Chondrocyte (in vitro differentiated cells): ENCODE data around the gene KRT7. TPM values are rescaled to one million over a fixed set of nuclear protein-coding genes. Genes with fewer than 3 reads are reported as not detected.
A peak's percentile ranks its signal among the peaks of the same experiment; 100 is the strongest.

ENCODE experiments used
- DNase-seq: peaks from one replicate; pipeline ENCODE4 v3.0.0; 2021; ENCODE audit warnings: mixed read lengths, low spot score
- H3K27ac Mint-ChIP-seq: one replicate; pipeline ENCODE4 v1.8.0; 2021; ENCODE audit warnings: mild to moderate bottlenecking, moderate library complexity, mixed read lengths; ENCODE audit not compliant: unreplicated experiment
- H3K27me3 Mint-ChIP-seq: 2 replicates; pipeline ENCODE4 v1.8.0; 2021; ENCODE audit warnings: low read depth, mixed read lengths
- H3K36me3 Mint-ChIP-seq: 2 replicates; pipeline ENCODE4 v1.8.0; 2021; ENCODE audit warnings: low read depth, mixed read lengths
- H3K4me1 Mint-ChIP-seq: 2 replicates; pipeline ENCODE4 v1.8.0; 2021; ENCODE audit warnings: low read depth, mild to moderate bottlenecking, mixed read lengths
- H3K4me3 Mint-ChIP-seq: one replicate; pipeline ENCODE4 v1.8.0; 2021; ENCODE audit warnings: mild to moderate bottlenecking, moderate library complexity, mixed read lengths; ENCODE audit not compliant: unreplicated experiment
- H3K9me3 Mint-ChIP-seq: 2 replicates; pipeline ENCODE4 v1.8.0; 2021; ENCODE audit warnings: low read depth, mixed read lengths
- total RNA-seq: library from RNA; stranded (reverse); gene quantifications from 3 replicates; pipeline ENCODE4 v1.2.1, GENCODE V29; 2021
- TF ChIP-seq, protein P1 (sequence below): fragments of 200-600 bp; sonication (generic); IDR thresholded peaks from 2 replicates; pipeline ENCODE4 v1.5.0; 2021; ENCODE audit warnings: antibody characterized with exemption, mild to moderate bottlenecking, moderate library complexity

KRT7 gene
- total RNA-seq, 1 donor from 2014 or later, result 266 TPM

DNA sequence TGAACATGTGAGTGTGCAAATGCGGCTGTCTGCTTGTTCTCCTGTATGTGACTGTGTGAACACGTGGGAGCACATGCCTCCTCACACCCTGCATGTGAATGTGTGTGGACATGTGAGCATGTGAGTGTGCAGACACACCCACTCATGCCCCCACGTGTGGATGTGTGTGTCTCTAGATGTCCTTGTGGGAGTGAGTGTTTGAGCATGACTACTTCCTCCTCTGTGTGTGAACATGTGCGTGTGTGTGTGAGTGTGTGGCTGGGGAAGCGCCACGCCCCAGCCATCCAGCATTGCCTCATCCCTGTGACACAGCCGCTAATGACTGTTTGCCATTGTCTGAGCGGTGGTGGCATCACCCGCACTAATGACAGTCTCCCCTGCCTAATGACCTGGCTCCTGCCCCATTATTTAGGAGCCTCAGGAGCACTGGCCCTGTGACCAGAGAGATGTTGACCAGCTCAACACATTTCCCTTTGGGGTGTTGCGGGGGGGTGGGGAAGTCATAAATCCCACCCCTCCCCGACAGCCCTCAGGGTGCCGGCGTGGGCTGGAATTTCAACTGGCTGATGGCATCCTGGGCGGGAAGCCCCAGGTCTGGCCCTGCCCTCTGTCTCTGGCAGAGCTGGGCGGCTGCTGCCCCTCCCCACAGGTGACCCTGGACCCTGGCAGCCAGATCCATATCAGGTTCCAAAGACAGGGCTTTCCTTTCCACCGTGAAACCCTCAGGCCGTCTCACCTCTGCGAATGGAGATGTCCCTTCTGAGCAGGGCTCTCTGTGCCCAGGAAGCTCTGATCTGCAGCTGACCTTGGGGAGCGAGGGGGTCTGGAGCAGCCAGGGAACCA lies 29.7 kb upstream of the KRT7 start:
- Mint-ChIP-seq H3K4me3 (no peak overlapping the region), H3K27ac (peak overlapping the region; percentile 80), H3K27me3 (no peaks in the 10 kb centered on the region), H3K36me3 (no peaks in the 10 kb centered on the region), H3K9me3 (no peaks in the 10 kb centered on the region), H3K4me1 (peaks cover 71% of the 10 kb centered on the region)
- peak; percentile 68 for DNase-seq
- TF ChIP-seq, protein P1, sequence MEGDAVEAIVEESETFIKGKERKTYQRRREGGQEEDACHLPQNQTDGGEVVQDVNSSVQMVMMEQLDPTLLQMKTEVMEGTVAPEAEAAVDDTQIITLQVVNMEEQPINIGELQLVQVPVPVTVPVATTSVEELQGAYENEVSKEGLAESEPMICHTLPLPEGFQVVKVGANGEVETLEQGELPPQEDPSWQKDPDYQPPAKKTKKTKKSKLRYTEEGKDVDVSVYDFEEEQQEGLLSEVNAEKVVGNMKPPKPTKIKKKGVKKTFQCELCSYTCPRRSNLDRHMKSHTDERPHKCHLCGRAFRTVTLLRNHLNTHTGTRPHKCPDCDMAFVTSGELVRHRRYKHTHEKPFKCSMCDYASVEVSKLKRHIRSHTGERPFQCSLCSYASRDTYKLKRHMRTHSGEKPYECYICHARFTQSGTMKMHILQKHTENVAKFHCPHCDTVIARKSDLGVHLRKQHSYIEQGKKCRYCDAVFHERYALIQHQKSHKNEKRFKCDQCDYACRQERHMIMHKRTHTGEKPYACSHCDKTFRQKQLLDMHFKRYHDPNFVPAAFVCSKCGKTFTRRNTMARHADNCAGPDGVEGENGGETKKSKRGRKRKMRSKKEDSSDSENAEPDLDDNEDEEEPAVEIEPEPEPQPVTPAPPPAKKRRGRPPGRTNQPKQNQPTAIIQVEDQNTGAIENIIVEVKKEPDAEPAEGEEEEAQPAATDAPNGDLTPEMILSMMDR, result no peak

DNA sequence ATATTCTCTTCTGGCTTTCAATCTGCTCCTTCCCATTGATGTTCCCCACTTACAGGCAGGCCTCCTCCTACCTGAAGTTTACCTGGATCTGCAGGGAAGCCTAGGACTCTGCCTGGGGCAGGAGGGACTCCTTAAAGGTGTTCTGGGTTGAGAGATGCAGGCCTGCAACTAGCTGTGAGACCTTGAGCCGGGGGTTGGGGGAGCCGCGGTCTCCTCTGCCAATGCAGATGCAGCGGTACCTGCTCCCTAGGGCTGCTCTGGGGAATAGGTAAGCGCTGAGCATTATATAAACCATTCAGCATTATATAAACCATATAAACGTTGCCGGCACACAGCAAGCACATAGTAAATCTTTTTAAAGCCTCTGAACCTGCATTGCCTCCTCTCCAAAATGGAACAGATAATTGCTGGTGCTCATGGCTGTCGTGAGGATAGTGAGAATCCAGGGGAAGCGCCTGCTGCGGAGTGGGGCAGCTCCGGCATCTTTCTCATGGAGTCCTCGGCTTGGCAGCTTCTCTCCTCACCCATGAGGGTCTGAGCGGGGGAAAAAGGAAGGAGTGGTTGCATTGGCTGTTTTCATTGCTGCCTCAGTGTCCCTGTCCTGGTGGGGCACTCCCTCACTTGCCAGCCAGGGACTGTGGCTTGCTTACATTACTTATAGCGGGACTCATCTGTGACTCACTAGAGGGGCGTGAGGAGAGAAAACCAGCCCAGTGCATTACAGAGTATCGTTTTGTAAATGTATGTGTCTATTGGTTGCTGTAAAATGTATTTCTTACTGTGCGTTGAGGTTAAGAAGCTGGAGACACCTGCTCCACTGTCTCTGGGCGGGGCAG lies 28.7 kb upstream of the KRT7 start:
- peak overlapping the region; percentile 57 for H3K27ac Mint-ChIP-seq
- peaks cover 71% of the 10 kb centered on the region for H3K4me1 Mint-ChIP-seq
- TF ChIP-seq, protein P1, result no peak
- no peak overlapping the region for H3K4me3 Mint-ChIP-seq
- H3K9me3 Mint-ChIP-seq, result no peaks in the 10 kb centered on the region
- DNase-seq, result peak; percentile 41
- H3K36me3 Mint-ChIP-seq, result no peaks in the 10 kb centered on the region
- no peaks in the 10 kb centered on the region for H3K27me3 Mint-ChIP-seq

DNA sequence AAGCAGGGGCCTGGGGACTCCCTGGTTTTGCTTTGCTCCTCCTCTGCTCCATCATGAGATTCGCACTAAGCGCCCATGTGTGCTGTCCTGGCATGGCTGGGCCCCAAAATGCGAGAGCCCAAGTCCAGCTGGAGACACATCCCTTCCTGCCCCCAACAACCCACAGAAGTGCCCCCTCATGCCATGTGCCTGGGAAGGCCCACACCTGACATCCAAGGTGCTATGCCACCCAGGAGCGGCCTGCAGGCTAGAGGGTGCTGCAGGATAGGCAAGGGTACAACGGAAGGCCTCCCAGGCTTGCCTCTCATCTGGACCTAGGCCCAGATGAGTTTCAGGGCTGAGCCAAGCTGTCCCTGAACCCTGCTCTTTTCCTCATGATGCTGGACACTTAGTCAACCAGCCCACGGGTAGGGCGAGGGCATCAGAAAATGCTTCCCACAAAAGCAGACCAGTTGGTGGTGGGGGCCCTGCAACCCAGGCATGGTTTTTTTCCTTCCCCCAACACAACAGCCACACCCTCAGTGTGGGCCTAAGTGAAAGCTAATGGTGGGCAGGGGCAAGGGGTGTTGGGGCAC lies 28.0 kb upstream of the KRT7 start:
- H3K27me3 Mint-ChIP-seq, result no peaks in the 10 kb centered on the region

DNA sequence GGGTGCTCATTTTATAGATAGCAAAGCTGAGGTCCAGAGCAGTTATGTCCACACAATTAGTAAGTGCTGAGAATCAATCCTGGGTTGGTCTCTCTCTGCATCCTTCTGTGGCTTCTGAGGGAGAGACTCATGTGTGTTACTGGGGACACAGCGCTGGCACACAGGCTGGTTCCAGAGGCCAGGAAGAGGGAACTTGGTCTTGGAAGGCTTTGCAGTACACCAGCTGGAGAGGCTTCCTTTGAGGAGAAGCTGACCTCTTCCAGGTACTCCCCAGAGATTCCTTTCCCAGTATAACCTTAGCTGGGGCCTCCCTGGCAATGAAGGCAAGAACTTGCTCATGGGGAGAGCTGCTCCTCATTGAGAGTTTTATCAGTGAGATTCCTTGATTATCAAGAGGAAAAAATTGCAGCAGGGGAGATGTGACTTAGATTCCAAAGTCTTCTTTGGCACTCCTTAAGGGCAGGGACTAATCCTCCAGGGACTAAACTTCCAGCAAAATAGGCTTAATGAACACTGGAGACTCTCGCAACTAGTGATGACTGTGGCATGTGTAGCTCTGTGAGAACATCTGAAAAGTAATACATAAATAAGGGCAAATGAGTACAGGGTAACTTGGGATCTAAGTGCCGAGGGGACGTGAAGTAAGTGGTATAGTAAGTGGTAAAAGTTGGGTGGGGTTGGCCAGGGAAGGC lies 27.3 kb upstream of the KRT7 start:
- Mint-ChIP-seq H3K4me3 (no peak overlapping the region), H3K4me1 (peaks cover 74% of the 10 kb centered on the region), H3K9me3 (no peaks in the 10 kb centered on the region), H3K27me3 (no peaks in the 10 kb centered on the region), H3K27ac (peak overlapping the region; percentile 49), H3K36me3 (no peaks in the 10 kb centered on the region)
- DNase-seq, result peak; percentile 28
- TF ChIP-seq, protein P1, result no peak

More for the DNA sequence above, 28.0 kb upstream of the KRT7 start:
- Mint-ChIP-seq H3K27ac (no peak overlapping the region), H3K9me3 (no peaks in the 10 kb centered on the region), H3K4me1 (peaks cover 71% of the 10 kb centered on the region), H3K4me3 (no peak overlapping the region), H3K36me3 (no peaks in the 10 kb centered on the region)
- TF ChIP-seq, protein P1, result no peak
- DNase-seq, result peak; percentile 58
